ENCODE data around the gene PTOV1.

GRCh38 chr19:49816590-49816989, 34.4 kb upstream of the PTOV1 start:
- TF ChIP-seq, protein P1, sequence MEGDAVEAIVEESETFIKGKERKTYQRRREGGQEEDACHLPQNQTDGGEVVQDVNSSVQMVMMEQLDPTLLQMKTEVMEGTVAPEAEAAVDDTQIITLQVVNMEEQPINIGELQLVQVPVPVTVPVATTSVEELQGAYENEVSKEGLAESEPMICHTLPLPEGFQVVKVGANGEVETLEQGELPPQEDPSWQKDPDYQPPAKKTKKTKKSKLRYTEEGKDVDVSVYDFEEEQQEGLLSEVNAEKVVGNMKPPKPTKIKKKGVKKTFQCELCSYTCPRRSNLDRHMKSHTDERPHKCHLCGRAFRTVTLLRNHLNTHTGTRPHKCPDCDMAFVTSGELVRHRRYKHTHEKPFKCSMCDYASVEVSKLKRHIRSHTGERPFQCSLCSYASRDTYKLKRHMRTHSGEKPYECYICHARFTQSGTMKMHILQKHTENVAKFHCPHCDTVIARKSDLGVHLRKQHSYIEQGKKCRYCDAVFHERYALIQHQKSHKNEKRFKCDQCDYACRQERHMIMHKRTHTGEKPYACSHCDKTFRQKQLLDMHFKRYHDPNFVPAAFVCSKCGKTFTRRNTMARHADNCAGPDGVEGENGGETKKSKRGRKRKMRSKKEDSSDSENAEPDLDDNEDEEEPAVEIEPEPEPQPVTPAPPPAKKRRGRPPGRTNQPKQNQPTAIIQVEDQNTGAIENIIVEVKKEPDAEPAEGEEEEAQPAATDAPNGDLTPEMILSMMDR (IDR thresholded peaks at IDR 0.05; ENCODE audit: control extremely low read depth in 1 of 3, insufficient read depth in 1 of 3, low read depth in 1 of 3, low read length in 3 of 3): no peak
- TF ChIP-seq E2F6 (IDR thresholded peaks at IDR 0.05): no peak
- no peak for TF ChIP-seq SP2 (IDR thresholded peaks at IDR 0.05; ENCODE audit: low read length)
- no peak for TF ChIP-seq CHD2 (IDR thresholded peaks at IDR 0.05; ENCODE audit: low read length)
- no peak for TF ChIP-seq SRF (IDR thresholded peaks at IDR 0.05; ENCODE audit: low read depth, low read length)
- no peak for TF ChIP-seq POLR2AphosphoS5 (IDR thresholded peaks at IDR 0.05; ENCODE audit: low read depth, low read length)
- no peak for TF ChIP-seq NRF1 (IDR thresholded peaks at IDR 0.05; ENCODE audit: low read depth, low read length)
- no peak for TF ChIP-seq EZH2 (IDR thresholded peaks at IDR 0.05; ENCODE audit: low read depth, low read length, severe bottlenecking)
- TF ChIP-seq EP300 (IDR thresholded peaks at IDR 0.05; ENCODE audit: borderline replicate concordance in 1 of 2, low read depth in 2 of 2, low read length in 2 of 2): no peak
- TF ChIP-seq POLR2A (IDR thresholded peaks at IDR 0.05; ENCODE audit: control extremely low read depth in 1 of 2, low read depth in 2 of 2, low read length in 2 of 2): no peak
- TF ChIP-seq MAX (IDR thresholded peaks at IDR 0.05): no peak
- TF ChIP-seq SIN3A (conservative IDR thresholded peaks at IDR 0.05 in 1 of 2, IDR thresholded peaks at IDR 0.05 in 1 of 2; ENCODE audit: low read depth in 1 of 2, low read length in 2 of 2): no peak
- TF ChIP-seq RAD21 (IDR thresholded peaks at IDR 0.05 in 1 of 2, conservative IDR thresholded peaks at IDR 0.05 in 1 of 2; ENCODE audit: low read depth in 2 of 2, low read length in 2 of 2): no peak
- TF ChIP-seq RNF2 (IDR thresholded peaks at IDR 0.05; ENCODE audit: borderline replicate concordance, low read depth, low read length, missing control alignments, poor library complexity, severe bottlenecking): no peak

Data from H1 (cell line).